Measurements from ENCODE around the gene FRRS1L. TPM values are rescaled to one million over a fixed set of nuclear protein-coding genes. Genes with fewer than 3 reads are reported as not detected.
A peak's percentile ranks its signal among the peaks of the same experiment; 100 is the strongest.

Gene FRRS1L
- polyA plus RNA-seq, 1 experiment, result 0.14 TPM

DNA sequence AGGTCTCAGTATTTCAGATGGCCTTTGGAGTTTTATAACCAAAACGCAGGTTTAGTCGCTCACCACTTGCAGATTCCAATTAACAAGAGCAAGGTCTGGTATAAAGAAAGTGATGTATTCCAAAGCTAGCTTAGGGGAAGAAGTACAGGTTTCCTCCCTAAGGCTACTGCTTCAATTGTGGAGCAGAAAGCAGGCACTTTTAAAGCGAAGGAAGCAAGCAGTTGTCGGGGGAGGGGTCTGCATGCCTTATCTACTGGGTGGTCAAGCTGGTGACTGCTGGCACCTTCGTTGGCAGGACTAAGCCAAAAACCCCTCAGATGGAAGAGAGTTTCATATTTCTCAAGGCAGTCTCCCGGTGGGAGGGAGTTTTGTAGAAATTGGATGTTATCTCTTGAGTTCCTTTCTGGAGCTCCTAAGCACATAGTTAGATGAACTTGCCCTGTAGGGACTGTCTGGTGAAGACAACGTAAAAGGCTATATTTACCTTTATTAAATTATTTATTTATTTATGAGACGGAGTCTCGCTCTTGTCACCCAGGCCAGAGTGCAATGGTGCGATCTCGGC, 45.7 kb downstream of the FRRS1L start:
- Histone ChIP-seq H3K27ac (ENCODE audit: low read depth, low read length) (no peak overlapping the region), H3K9me3 (ENCODE audit: control insufficient read depth, insufficient read depth, low read length) (no peaks in the 10 kb centered on the region; the same call in 1 of the 2 replicates), H3K4me3 (ENCODE audit: low read depth, low read length) (no peak overlapping the region), H3K27me3 (ENCODE audit: control insufficient read depth, insufficient read depth, low read length) (no peaks in the 10 kb centered on the region)
- CTCF ChIA-PET, result no interaction called here
- POLR2A ChIA-PET, result no interaction called here
- DNase-seq (ENCODE audit: low read depth, low spot score), result no peak
- TF ChIP-seq, protein P1, sequence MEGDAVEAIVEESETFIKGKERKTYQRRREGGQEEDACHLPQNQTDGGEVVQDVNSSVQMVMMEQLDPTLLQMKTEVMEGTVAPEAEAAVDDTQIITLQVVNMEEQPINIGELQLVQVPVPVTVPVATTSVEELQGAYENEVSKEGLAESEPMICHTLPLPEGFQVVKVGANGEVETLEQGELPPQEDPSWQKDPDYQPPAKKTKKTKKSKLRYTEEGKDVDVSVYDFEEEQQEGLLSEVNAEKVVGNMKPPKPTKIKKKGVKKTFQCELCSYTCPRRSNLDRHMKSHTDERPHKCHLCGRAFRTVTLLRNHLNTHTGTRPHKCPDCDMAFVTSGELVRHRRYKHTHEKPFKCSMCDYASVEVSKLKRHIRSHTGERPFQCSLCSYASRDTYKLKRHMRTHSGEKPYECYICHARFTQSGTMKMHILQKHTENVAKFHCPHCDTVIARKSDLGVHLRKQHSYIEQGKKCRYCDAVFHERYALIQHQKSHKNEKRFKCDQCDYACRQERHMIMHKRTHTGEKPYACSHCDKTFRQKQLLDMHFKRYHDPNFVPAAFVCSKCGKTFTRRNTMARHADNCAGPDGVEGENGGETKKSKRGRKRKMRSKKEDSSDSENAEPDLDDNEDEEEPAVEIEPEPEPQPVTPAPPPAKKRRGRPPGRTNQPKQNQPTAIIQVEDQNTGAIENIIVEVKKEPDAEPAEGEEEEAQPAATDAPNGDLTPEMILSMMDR (IDR thresholded peaks at IDR 0.05; ENCODE audit: low read depth, low read length), result no peak

- no peak overlapping the region for H3K4me3 ChIP-seq (ENCODE audit: low read depth, low read length)
- no peaks in the 10 kb centered on the region for H3K27me3 ChIP-seq (ENCODE audit: control insufficient read depth, insufficient read depth, low read length)
- DNase-seq (ENCODE audit: low read depth, low spot score), result no peak
- no peak overlapping the region for H3K27ac ChIP-seq (ENCODE audit: low read depth, low read length)
- ChIA-PET POLR2A (interaction anchor here (0.6 to 3.7 kb wide), 7 partner anchors 9 to 909 kb away, joined by 3 to 22 read pairs (median 5); no protein-coding TSS in a partner anchor), CTCF (interaction anchor here (0.6 to 0.7 kb wide), 3 partner anchors 23 to 199 kb away, joined by 3 to 6 read pairs (median 3); no protein-coding TSS in a partner anchor)
- H3K9me3 ChIP-seq (ENCODE audit: control insufficient read depth, insufficient read depth, low read length), result no peaks in the 10 kb centered on the region; the same call in 1 of the 2 replicates
- TF ChIP-seq, protein P1 (IDR thresholded peaks at IDR 0.05; ENCODE audit: low read depth, low read length), result no peak
These were observed 46.8 kb downstream of the FRRS1L start for GRCh38 chr9:109120204-109120789.

DNA sequence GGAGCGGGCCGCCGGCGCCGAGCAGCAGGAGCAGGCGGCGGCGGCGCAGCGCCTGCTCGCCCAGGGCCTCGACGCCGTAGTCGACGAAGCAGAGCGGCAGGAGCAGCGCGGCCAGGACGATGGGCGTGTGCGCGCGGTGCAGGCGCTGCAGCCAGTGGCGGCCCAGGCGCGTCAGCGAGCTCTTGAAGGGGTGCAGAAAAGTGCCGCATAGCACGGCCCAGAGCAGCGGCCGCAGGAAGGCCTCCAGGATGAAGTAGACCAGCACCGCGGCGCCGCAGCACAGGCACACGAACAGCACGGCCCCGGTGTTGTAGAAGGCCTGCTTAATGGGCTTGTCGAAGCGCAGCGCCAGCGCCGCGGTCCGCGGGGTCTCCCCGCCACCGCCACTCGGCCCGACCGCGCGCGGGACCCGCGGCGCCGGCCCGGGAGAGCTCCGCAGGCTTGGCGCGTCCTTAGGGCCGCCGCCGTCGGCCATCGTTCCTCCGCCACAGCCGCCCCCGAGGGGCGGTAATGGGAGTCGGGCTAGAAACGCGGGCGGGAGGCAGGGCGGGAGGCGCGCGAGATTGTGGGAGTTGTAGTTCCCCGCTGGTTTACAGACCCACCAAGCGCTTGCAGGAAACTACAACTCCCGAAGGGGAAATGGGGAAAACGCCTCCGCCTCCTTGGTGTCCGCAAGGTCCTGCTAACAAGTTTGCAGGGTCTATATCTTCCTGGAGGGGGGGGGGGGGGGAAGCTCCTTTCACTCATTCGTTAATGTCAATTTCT, 47.4 kb downstream of the FRRS1L start, which contains the start of gene TMEM245:
Gene TMEM245, minus strand, starts transcription at position 509 of the 765 bp plus-strand sequence. Its CDS starts 34 bp downstream, at position 475.
- CTCF ChIA-PET, result interaction anchor here (0.6 to 1.1 kb wide), 5 partner anchors 10 to 198 kb away, joined by 3 to 6 read pairs (median 3); no protein-coding TSS in a partner anchor
- TF ChIP-seq, protein P1 (IDR thresholded peaks at IDR 0.05; ENCODE audit: low read depth, low read length), result no peak
- DNase-seq (ENCODE audit: low read depth, low spot score), result peak; percentile 99
- POLR2A ChIA-PET, result interaction anchor here (0.6 to 3.7 kb wide), 7 partner anchors 9 to 910 kb away, joined by 3 to 22 read pairs (median 5); no protein-coding TSS in a partner anchor
- H3K4me3 ChIP-seq (ENCODE audit: low read depth, low read length), result peak within 1 kb of the TSS; percentile 87
- H3K27ac ChIP-seq (ENCODE audit: low read depth, low read length), result peak within 1 kb of the TSS; percentile 25
- H3K27me3 ChIP-seq (ENCODE audit: control insufficient read depth, insufficient read depth, low read length), result no peaks in the 10 kb centered on the region
- no peaks in the 10 kb centered on the region; the same call in 1 of the 2 replicates for H3K9me3 ChIP-seq (ENCODE audit: control insufficient read depth, insufficient read depth, low read length)

DNA sequence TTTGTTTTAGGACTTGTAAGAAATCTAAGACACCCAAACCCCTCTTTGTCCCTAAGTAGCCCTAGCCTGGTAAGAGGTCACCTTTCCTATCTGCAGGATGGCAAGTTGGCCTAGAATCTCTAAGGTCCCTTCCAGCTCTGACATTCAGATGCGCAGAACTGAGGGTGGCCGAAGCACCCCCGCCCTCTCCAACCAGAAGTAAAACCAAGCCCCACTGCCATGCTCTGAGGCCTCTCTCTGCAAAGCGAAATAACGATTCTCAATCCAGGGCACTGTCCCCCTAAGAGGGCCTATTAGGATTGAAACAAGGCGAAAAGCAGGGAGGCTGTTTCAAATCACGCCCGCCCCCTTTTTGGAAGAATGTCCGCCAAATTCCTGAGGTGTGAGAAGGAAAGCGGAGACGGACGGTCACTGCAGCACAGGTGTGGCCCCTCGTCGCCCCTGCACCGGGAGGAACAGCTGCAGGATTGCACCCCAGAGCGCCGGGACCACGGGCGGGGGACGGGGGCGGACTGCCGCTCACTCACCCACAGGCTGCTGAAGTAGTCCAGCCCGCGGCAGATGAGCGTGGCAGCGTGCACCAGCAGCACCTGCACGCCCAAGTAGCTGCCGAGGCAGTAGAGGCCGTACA, 48.1 kb downstream of the FRRS1L start:
- H3K27ac ChIP-seq (ENCODE audit: low read depth, low read length), result no peak overlapping the region
- CTCF ChIA-PET, result interaction anchor here (0.7 to 1.6 kb wide), 3 partner anchors 10 to 203 kb away, joined by 3 to 5 read pairs (median 3); no protein-coding TSS in a partner anchor
- H3K9me3 ChIP-seq (ENCODE audit: control insufficient read depth, insufficient read depth, low read length), result no peaks in the 10 kb centered on the region; the same call in 1 of the 2 replicates
- TF ChIP-seq, protein P1 (IDR thresholded peaks at IDR 0.05; ENCODE audit: low read depth, low read length), result no peak
- peak overlapping the region; percentile 87 for H3K4me3 ChIP-seq (ENCODE audit: low read depth, low read length)
- H3K27me3 ChIP-seq (ENCODE audit: control insufficient read depth, insufficient read depth, low read length), result no peaks in the 10 kb centered on the region
- DNase-seq (ENCODE audit: low read depth, low spot score), result no peak
- POLR2A ChIA-PET, result interaction anchor here (0.6 to 3.7 kb wide), 3 partner anchors 10 to 107 kb away, joined by 5 to 22 read pairs (median 6); no protein-coding TSS in a partner anchor
